GM12892 (cell line): ENCODE data around the gene CLDN4.

Experiments used
- POLR2A ChIP-seq: IDR thresholded peaks from 2 replicates; pipeline ENCODE4 v1.6.1; 2011; ENCODE audit warnings: low read depth, low read length, control low read depth
- POLR2AphosphoS5 ChIP-seq: IDR thresholded peaks from 2 replicates; pipeline ENCODE4 v1.6.1; 2011; ENCODE audit warnings: low read depth, low read length, control low read depth
- TAF1 ChIP-seq: IDR thresholded peaks from 2 replicates; pipeline ENCODE4 v1.6.1; 2011; ENCODE audit warnings: low read depth, mild to moderate bottlenecking, control low read depth, low read length, borderline replicate concordance

DNA sequence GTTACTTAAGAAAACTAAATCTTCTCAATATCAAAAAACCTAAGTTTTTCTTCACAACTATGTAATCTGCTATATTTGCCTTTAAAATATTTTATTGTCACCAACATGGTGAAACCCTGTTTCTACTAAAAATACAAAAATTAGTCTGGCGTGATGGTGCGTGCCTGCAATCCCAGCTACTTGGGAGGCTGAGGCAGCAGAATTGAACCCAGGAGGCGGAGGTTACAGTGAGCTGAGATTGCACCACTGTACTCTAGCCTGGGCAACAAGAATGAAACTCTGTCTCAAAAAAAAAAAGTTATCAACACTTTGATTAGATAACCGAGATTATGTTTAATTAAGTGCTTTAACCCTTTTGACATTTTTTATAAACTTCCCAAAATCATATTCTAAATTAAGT, 28.3 kb upstream of the CLDN4 start:
- no peak for TF ChIP-seq POLR2A
- TF ChIP-seq POLR2AphosphoS5 = no peak
- no peak for TF ChIP-seq TAF1
